K562 (cell line): ENCODE data around the gene RABEPK. TPM values are rescaled to one million over a fixed set of nuclear protein-coding genes. Genes with fewer than 3 reads are reported as not detected.

Experiments used
- ATAC-seq: fragments of 200-7000 bp; cut with Tn5 transposase; 3 replicates; pipeline ENCODE4 v1.9.1; 2020; ENCODE audit warnings: moderate library complexity
- BruUV-seq: library from RNA; stranded (reverse); fragments of 400-500 nt; replicated peaks from 2 replicates; lab custom pipeline; 2021; lab: Mats Ljungman, UMichigan
- CTCF ChIA-PET: fragments of 300-600 bp; formaldehyde crosslinking; extraction: SDS; loops from one replicate; lab custom pipeline; 2021; ENCODE audit warnings: low intra/inter-chr PET ratio; lab: Yijun Ruan, JAX
- POLR2A ChIA-PET: fragments of 300-600, 350-650 bp; sonication (Branson Sonifier 250); formaldehyde crosslinking; extraction: SDS; loops from one replicate; lab custom pipeline; 2021; ENCODE audit warnings: antibody characterized with exemption, inconsistent platforms; lab: Yijun Ruan, JAX
- DNase-seq, 4 experiments: peaks; one replicate each; pipeline versions ENCODE4 v3.0.0 to v3.0.0-alpha.2; 2011 to 2018; ENCODE audit warnings: low spot score in 3 of 4, mixed read lengths in 3 of 4; ENCODE audit errors: extremely low read depth in 1 of 4
- FAIRE-seq: peaks from 2 replicates; lab custom pipeline; 2011; peaks lifted over from hg19 to GRCh38; lab: Jason Lieb, UNC
- H2AFZ ChIP-seq: 2 replicates; pipeline ENCODE4 v1.6.0; 2011; ENCODE audit warnings: low read depth, low read length, control low read depth, inconsistent platforms
- H3K27ac ChIP-seq: fragments of 200-600 bp; 3 replicates; pipeline ENCODE4 v1.8.0; 2011; ENCODE audit warnings: low read depth, mild to moderate bottlenecking, control low read depth, inconsistent platforms, low read length, moderate library complexity, mixed read lengths; ENCODE audit errors: extremely low read depth
- H3K27me3 ChIP-seq, 2 experiments: fragments of 300-600 bp in 1 of 2; 2 replicates in 1 of 2; 3 replicates in 1 of 2; pipeline versions ENCODE4 v1.6.0 to v1.8.0; 2011; ENCODE audit warnings: inconsistent platforms in 2 of 2, low read length in 2 of 2, mild to moderate bottlenecking in 1 of 2, mixed read lengths in 1 of 2, moderate library complexity in 1 of 2; ENCODE audit not compliant: control insufficient read depth in 2 of 2, insufficient read depth in 2 of 2
- H3K36me3 ChIP-seq: fragments of 300-600 bp; 3 replicates; pipeline ENCODE4 v1.8.0; 2011; ENCODE audit warnings: mild to moderate bottlenecking, low read length, inconsistent platforms; ENCODE audit not compliant: control insufficient read depth, insufficient read depth
- H3K4me1 ChIP-seq, 2 experiments: fragments of 200-600 bp in 1 of 2; replicated peaks in 1 of 2; 2 replicates in 1 of 2; 3 replicates in 1 of 2; pipeline versions ENCODE4 v1.5.1 to v1.8.0; 2011; ENCODE audit warnings: inconsistent platforms in 2 of 2, low read length in 2 of 2, mild to moderate bottlenecking in 1 of 2, mixed read lengths in 1 of 2, moderate library complexity in 1 of 2; ENCODE audit not compliant: control insufficient read depth in 2 of 2, insufficient read depth in 2 of 2
- H3K4me2 ChIP-seq: 2 replicates; pipeline ENCODE4 v1.6.1; 2011; ENCODE audit warnings: low read length, control low read depth, inconsistent platforms, mixed read lengths; ENCODE audit not compliant: insufficient read depth
- H3K4me3 ChIP-seq: fragments of 200-600 bp; sonication (generic), shearing (Covaris generic); 2 replicates; pipeline ENCODE4 v1.5.1; 2016; ENCODE audit warnings: control low read depth, inconsistent platforms
- H3K79me2 ChIP-seq: fragments of 200-600 bp; 3 replicates; pipeline ENCODE4 v1.8.0; 2011; ENCODE audit warnings: low read length, inconsistent platforms; ENCODE audit not compliant: control insufficient read depth, insufficient read depth
- H3K9ac ChIP-seq, 2 experiments: 2 replicates each; pipeline versions ENCODE4 v1.6.0 to v1.6.1; 2011; ENCODE audit warnings: low read depth in 2 of 2, low read length in 2 of 2, control low read depth in 1 of 2, inconsistent platforms in 1 of 2, mild to moderate bottlenecking in 1 of 2, mixed read lengths in 1 of 2; ENCODE audit not compliant: insufficient read depth in 1 of 2
- H3K9me1 ChIP-seq: one replicate; pipeline ENCODE4 v1.6.0; 2011; ENCODE audit warnings: inconsistent platforms, mild to moderate bottlenecking, low read length, moderate library complexity; ENCODE audit not compliant: control insufficient read depth, insufficient read depth
- H3K9me3 ChIP-seq: replicated peaks from 2 replicates; pipeline ENCODE4 v1.5.1; 2011; ENCODE audit warnings: low read depth, low read length, inconsistent platforms; ENCODE audit not compliant: control insufficient read depth, insufficient read depth
- H4K20me1 ChIP-seq: replicated peaks from 2 replicates; pipeline ENCODE4 v1.6.1; 2011; ENCODE audit warnings: low read length, inconsistent platforms, mixed read lengths; ENCODE audit not compliant: control insufficient read depth, insufficient read depth
- ARID1B ChIP-seq: fragments of 450-650 bp; IDR thresholded peaks from 2 replicates; pipeline ENCODE4 v1.6.1; 2016; ENCODE audit warnings: antibody characterized with exemption, mild to moderate bottlenecking, inconsistent platforms
- C11orf30 ChIP-seq: fragments of 450-650 bp; IDR thresholded peaks from 2 replicates; pipeline ENCODE4 v1.6.1; 2016; ENCODE audit warnings: low read depth, mild to moderate bottlenecking
- CBFA2T2 ChIP-seq: fragments of 450-650 bp; conservative IDR thresholded peaks from 2 replicates; pipeline ENCODE4 v1.6.1; 2017; ENCODE audit warnings: mild to moderate bottlenecking
- CBFA2T3 ChIP-seq: fragments of 450-650 bp; IDR thresholded peaks from 2 replicates; pipeline ENCODE4 v1.6.1; 2017
- GATAD2B ChIP-seq: fragments of 450-650 bp; IDR thresholded peaks from 2 replicates; pipeline ENCODE4 v1.6.1; 2017; ENCODE audit warnings: mild to moderate bottlenecking, borderline replicate concordance
- GTF2E2 ChIP-seq: fragments of 200-800 bp; sonication (Bioruptor generic); IDR thresholded peaks from 2 replicates; pipeline ENCODE4 v1.6.1; 2016; ENCODE audit warnings: missing genetic modification characterization, missing compliant biosample characterization
- MAFG ChIP-seq: fragments of 450-650 bp; conservative IDR thresholded peaks from 2 replicates; pipeline ENCODE4 v1.6.1; 2016; ENCODE audit warnings: missing genetic modification characterization, missing compliant biosample characterization
- MBD2 ChIP-seq: sonication (generic); IDR thresholded peaks from 2 replicates; pipeline ENCODE4 v1.6.1; 2016; ENCODE audit warnings: low read depth, borderline replicate concordance
- MYNN ChIP-seq, 2 experiments: sonication (generic); formaldehyde crosslinking in 1 of 2; IDR thresholded peaks; 2 replicates each; pipeline versions ENCODE4 v1.5.0 to v1.6.1; 2016 to 2020; ENCODE audit warnings: antibody characterized with exemption in 1 of 2, missing genetic modification reagents in 1 of 2
- NCOA2 ChIP-seq, 2 experiments: fragments of 450-650 bp; IDR thresholded peaks; 2 replicates each; pipeline ENCODE4 v1.6.1; 2018; ENCODE audit warnings: mild to moderate bottlenecking in 2 of 2, moderate library complexity in 1 of 2; ENCODE audit not compliant: partially characterized antibody in 2 of 2
- NFE2 ChIP-seq: IDR thresholded peaks from 2 replicates; pipeline ENCODE4 v1.6.1; 2014; ENCODE audit warnings: antibody characterized with exemption, low read depth
- NR4A1 ChIP-seq, 2 experiments: fragments of 250-450 bp in 1 of 2; fragments of 450-650 bp in 1 of 2; sonication (Bioruptor Pico) in 1 of 2; IDR thresholded peaks; 2 replicates each; pipeline versions ENCODE4 v1.4.0 to v1.6.1; 2016 to 2020; ENCODE audit warnings: mild to moderate bottlenecking in 2 of 2, missing compliant biosample characterization in 1 of 2, missing genetic modification characterization in 1 of 2, moderate library complexity in 1 of 2
- NRF1 ChIP-seq, 2 experiments: fragments of 450-650 bp; IDR thresholded peaks in 1 of 2; conservative IDR thresholded peaks in 1 of 2; 2 replicates each; pipeline ENCODE4 v1.6.1; 2014; ENCODE audit warnings: mild to moderate bottlenecking in 2 of 2
- PRMT5 ChIP-seq: sonication (generic); formaldehyde crosslinking; IDR thresholded peaks from 2 replicates; pipeline ENCODE4 v1.5.0; 2020; ENCODE audit warnings: missing genetic modification reagents
- RHOXF2B ChIP-seq: fragments of 250-450 bp; sonication (Bioruptor Pico); conservative IDR thresholded peaks from 2 replicates; pipeline ENCODE4 v1.5.1; 2021
- SMARCA4 ChIP-seq: fragments of 450-650 bp; IDR thresholded peaks from 2 replicates; pipeline ENCODE4 v1.6.1; 2016
- SMARCC2 ChIP-seq: fragments of 450-650 bp; IDR thresholded peaks from 2 replicates; pipeline ENCODE4 v1.6.1; 2017; ENCODE audit warnings: antibody characterized with exemption, moderate library complexity, mild to moderate bottlenecking, low read depth
- TAL1 ChIP-seq: fragments of 450-650 bp; IDR thresholded peaks from 2 replicates; pipeline ENCODE4 v1.6.1; 2016; ENCODE audit warnings: mild to moderate bottlenecking
- ZNF316 ChIP-seq: fragments of 450-650 bp; IDR thresholded peaks from 2 replicates; pipeline ENCODE4 v1.6.1; 2016
- WGBS: fragments of 100-300 bp; shearing (Covaris generic); methylation state at CpG from one replicate; pipeline ENCODE4 v1.1.6; 2016; ENCODE audit warnings: low coverage, mixed read lengths; ENCODE audit not compliant: insufficient coverage; ENCODE audit errors: missing lambda C conversion rate; 5-methylcytosine and 5-hydroxymethylcytosine counted together
- in situ Hi-C: fragments of 300-500 bp; cut with MboI; formaldehyde crosslinking; loops from 4 replicates; pipeline ENCODE4 v1.15.0; 2018; ENCODE audit warnings: inconsistent platforms, mixed read lengths
- intact Hi-C: fragments of 100-400 bp; cut with micrococcal nuclease; formaldehyde crosslinking; loops from 2 replicates; pipeline ENCODE4 v1.14.2; 2022
- polyA plus RNA-seq, 8 experiments: library from polyadenylated mRNA; depleted of rRNA in 4 of 8; stranded (reverse) in 5 of 8; unstranded in 3 of 8; fragments of >200 nt; fragmentation: Nextera tagmentation in 2 of 8; fragmentation: Illumina TruSeq in 1 of 8; extraction: Ambion mirVana in 2 of 8; extraction: Trizol in 1 of 8; gene quantifications; 2 replicates each; pipeline versions ENCODE4 v1.2.1 to v1.2.3, GENCODE V29; 2011 to 2014; ENCODE audit warnings: inconsistent platforms in 1 of 8, missing spikeins in 1 of 8
- total RNA-seq, 7 experiments: library from RNA; depleted of rRNA in 6 of 7; stranded (reverse); fragments of >200 nt in 6 of 7; fragmentation: Illumina TruSeq in 2 of 7; extraction: Trizol in 2 of 7; gene quantifications; 2 replicates each; pipeline versions ENCODE4 v1.2.1 to v1.2.3, GENCODE V29; 2011 to 2021; ENCODE audit warnings: low replicate concordance in 1 of 7
- TF ChIP-seq, protein P1 (sequence below): sonication (generic); IDR thresholded peaks from 2 replicates; pipeline ENCODE4 v1.6.1; 2016
- TF ChIP-seq, protein P2 (sequence below), 2 experiments: IDR thresholded peaks in 1 of 2; conservative IDR thresholded peaks in 1 of 2; 2 replicates each; pipeline ENCODE4 v1.6.1; 2016; ENCODE audit warnings: low read depth in 2 of 2, mild to moderate bottlenecking in 1 of 2, missing compliant biosample characterization in 1 of 2, missing genetic modification characterization in 1 of 2, moderate library complexity in 1 of 2

The RABEPK gene
- total and polyA plus RNA-seq, 9 of the 15 experiments (the other 6 are each of a cell fraction or from before 2014, with no cell fraction given) = 38.3 to 113 (median 52.8) TPM

DNA sequence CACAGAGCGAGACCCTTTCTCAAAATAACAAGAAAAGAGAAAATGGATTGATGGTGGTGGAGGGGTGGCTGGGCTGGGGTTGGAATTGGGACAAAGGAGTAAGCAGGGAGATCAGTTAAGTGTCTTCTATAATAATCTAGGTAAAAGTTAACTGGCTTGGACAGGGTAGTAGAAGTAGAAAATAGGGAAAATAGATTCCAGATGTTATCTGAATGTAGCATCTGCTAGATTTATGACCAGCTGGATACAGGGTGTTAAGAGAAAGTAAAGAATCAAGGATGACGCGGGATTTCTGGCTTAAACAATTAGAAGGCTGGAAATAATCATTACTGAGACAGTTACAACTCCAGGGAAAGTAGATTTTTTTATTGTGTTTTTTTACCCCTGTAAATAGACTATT, 23.7 kb upstream of the RABEPK start:
- intact Hi-C loops (no loop called here), in situ Hi-C loops (no loop called here)
- H3K9ac ChIP-seq = 0 out of 4 replicates have a peak overlapping the region, but pooled peaks of 1 of the 2 experiments have one; percentile 36
- ChIA-PET POLR2A (interaction anchor here (0.6 to 1.5 kb wide), 4 partner anchors 8 to 20 kb away, joined by 3 to 6 read pairs (median 4); no protein-coding TSS in a partner anchor), CTCF (no interaction called here)
- H3K4me1 ChIP-seq = peaks cover 9 to 13% of the 10 kb centered on the region in 2 experiments; a peak in 4 of 5 replicates
- H3K4me2 ChIP-seq = no peak overlapping the region
- ATAC-seq = peak; percentile 42
- peak overlapping the region; percentile 43; the same call in 1 of the 3 replicates for H3K27ac ChIP-seq
- H3K79me2 ChIP-seq = peaks cover 82% of the 10 kb centered on the region
- peak; percentile 23 to 37 (median 30) for DNase-seq
- WGBS = 58% methylated on average over 3 of the region's 3 CpGs
- no peak overlapping the region for H2AFZ ChIP-seq
- FAIRE-seq = no peak
- no peaks in the 10 kb centered on the region for H3K9me1 ChIP-seq
- no peaks in the 10 kb centered on the region for H3K9me3 ChIP-seq
- H3K27me3 ChIP-seq = no peaks in the 10 kb centered on the region
- no peaks in the 10 kb centered on the region for H4K20me1 ChIP-seq
- peaks cover 16% of the 10 kb centered on the region; the same call in 2 of the 3 replicates for H3K36me3 ChIP-seq
- H3K4me3 ChIP-seq = no peak overlapping the region
- no TSS peak for BruUV-seq
- peak; percentile 74 for TF ChIP-seq NFE2
- TF ChIP-seq ARID1B = peak; percentile 65; the same call in 1 of the 2 replicates
- peak; percentile 61 for TF ChIP-seq CBFA2T3
- TF ChIP-seq ZNF316 = peak; percentile 33; the same call in 1 of the 2 replicates
- TF ChIP-seq NRF1 (conservative IDR thresholded peaks at IDR 0.05 in 1 of 2, IDR thresholded peaks at IDR 0.05 in 1 of 2) = no peak
- peak; percentile 30; the same call in 1 of the 2 replicates for TF ChIP-seq SMARCC2
- no peak for TF ChIP-seq MBD2
- peak; percentile 34 for TF ChIP-seq CBFA2T2
- no peak for TF ChIP-seq GTF2E2 (tag)
- TF ChIP-seq MYNN (IDR thresholded peaks at IDR 0.05) = no peak
- TF ChIP-seq MYNN (CRISPR knock-in tag; IDR thresholded peaks at IDR 0.05) = no peak
- TF ChIP-seq, protein P1, sequence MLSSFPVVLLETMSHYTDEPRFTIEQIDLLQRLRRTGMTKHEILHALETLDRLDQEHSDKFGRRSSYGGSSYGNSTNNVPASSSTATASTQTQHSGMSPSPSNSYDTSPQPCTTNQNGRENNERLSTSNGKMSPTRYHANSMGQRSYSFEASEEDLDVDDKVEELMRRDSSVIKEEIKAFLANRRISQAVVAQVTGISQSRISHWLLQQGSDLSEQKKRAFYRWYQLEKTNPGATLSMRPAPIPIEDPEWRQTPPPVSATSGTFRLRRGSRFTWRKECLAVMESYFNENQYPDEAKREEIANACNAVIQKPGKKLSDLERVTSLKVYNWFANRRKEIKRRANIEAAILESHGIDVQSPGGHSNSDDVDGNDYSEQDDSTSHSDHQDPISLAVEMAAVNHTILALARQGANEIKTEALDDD = peak; percentile 17; the same call in 1 of the 2 replicates
- TF ChIP-seq SMARCA4 = peak; percentile 29; the same call in 1 of the 2 replicates
- TF ChIP-seq GATAD2B = 0 out of 2 replicates have a peak, but pooled peaks have one; percentile 14
- TF ChIP-seq TAL1 = peak; percentile 61
- 0 out of 2 replicates have a peak, but pooled peaks have one; percentile 42 for TF ChIP-seq MAFG (tag)
- no peak for TF ChIP-seq PRMT5
- TF ChIP-seq NCOA2 (IDR thresholded peaks at IDR 0.05; ENCODE audit: partially characterized antibody in 2 of 2) = no peak
- no peak for TF ChIP-seq RHOXF2B (CRISPR knock-in tag)
- TF ChIP-seq, protein P2, sequence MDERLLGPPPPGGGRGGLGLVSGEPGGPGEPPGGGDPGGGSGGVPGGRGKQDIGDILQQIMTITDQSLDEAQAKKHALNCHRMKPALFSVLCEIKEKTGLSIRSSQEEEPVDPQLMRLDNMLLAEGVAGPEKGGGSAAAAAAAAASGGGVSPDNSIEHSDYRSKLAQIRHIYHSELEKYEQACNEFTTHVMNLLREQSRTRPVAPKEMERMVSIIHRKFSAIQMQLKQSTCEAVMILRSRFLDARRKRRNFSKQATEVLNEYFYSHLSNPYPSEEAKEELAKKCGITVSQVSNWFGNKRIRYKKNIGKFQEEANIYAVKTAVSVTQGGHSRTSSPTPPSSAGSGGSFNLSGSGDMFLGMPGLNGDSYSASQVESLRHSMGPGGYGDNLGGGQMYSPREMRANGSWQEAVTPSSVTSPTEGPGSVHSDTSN (CRISPR knock-in tag; IDR thresholded peaks at IDR 0.05; ENCODE audit: low read depth) = no peak
- TF ChIP-seq, protein P2 (tag; conservative IDR thresholded peaks at IDR 0.05; ENCODE audit: low read depth) = peak; percentile 82
- no peak for TF ChIP-seq NR4A1 (CRISPR knock-in tag; IDR thresholded peaks at IDR 0.05)
- no peak for TF ChIP-seq NR4A1 (tag; IDR thresholded peaks at IDR 0.05)
- peak; percentile 49; the same call in 1 of the 2 replicates for TF ChIP-seq C11orf30
